Hepatocyte (in vitro differentiated cells): ENCODE measurements around the gene GRN.

ENCODE experiments used
- CTCF ChIP-seq: fragments of 200-600 bp; sonication (generic); IDR thresholded peaks from 2 replicates; pipeline ENCODE4 v1.5.1; 2016; ENCODE audit warnings: antibody characterized with exemption, mild to moderate bottlenecking; ENCODE audit not compliant: poor library complexity
- EZH2 ChIP-seq: fragments of 200-600 bp; sonication (generic); IDR thresholded peaks from 2 replicates; pipeline ENCODE4 v1.6.1; 2016; ENCODE audit warnings: antibody characterized with exemption, mild to moderate bottlenecking, borderline replicate concordance

GRCh38 chr17:44312396-44313104, 32.6 kb upstream of the GRN start:
- TF ChIP-seq CTCF (no peak), EZH2 (no peak)
